ENCODE results near the gene ZNF488. TPM values are rescaled to one million over a fixed set of nuclear protein-coding genes. Genes with fewer than 3 reads are reported as not detected.

ZNF488 gene
- total RNA-seq, 1 donor from 2014 or later: 2.9 TPM

GRCh38 chr10:47360419-47361040 lies 23.6 kb downstream of the ZNF488 start:
- TF ChIP-seq CTCF (conservative IDR thresholded peaks at IDR 0.05): no peak
- H3K9me3 Mint-ChIP-seq: no peaks in the 10 kb centered on the region
- no peaks in the 10 kb centered on the region for H3K36me3 Mint-ChIP-seq (ENCODE audit: low read depth)
- no peaks in the 10 kb centered on the region for H3K4me1 Mint-ChIP-seq
- no peaks in the 10 kb centered on the region for H3K27me3 Mint-ChIP-seq (ENCODE audit: low read depth)
- DNase-seq (ENCODE audit: low read depth, low spot score): no peak
- no peak overlapping the region for H3K4me3 Mint-ChIP-seq
- no peak overlapping the region for H3K27ac Mint-ChIP-seq (ENCODE audit: unreplicated experiment)

GRCh38 chr10:47359626-47360418 lies 24.3 kb downstream of the ZNF488 start:
- no peak for DNase-seq (ENCODE audit: low read depth, low spot score)
- Mint-ChIP-seq H3K27ac (ENCODE audit: unreplicated experiment) (no peak overlapping the region), H3K36me3 (ENCODE audit: low read depth) (no peaks in the 10 kb centered on the region), H3K4me3 (no peak overlapping the region), H3K4me1 (no peaks in the 10 kb centered on the region), H3K27me3 (ENCODE audit: low read depth) (no peaks in the 10 kb centered on the region), H3K9me3 (no peaks in the 10 kb centered on the region)
- TF ChIP-seq CTCF (conservative IDR thresholded peaks at IDR 0.05): no peak

GRCh38 chr10:47359101-47359500 lies 25.0 kb downstream of the ZNF488 start:
- Mint-ChIP-seq H3K27ac (ENCODE audit: unreplicated experiment) (no peak overlapping the region), H3K36me3 (ENCODE audit: low read depth) (no peaks in the 10 kb centered on the region), H3K4me1 (no peaks in the 10 kb centered on the region), H3K27me3 (ENCODE audit: low read depth) (no peaks in the 10 kb centered on the region), H3K9me3 (no peaks in the 10 kb centered on the region), H3K4me3 (no peak overlapping the region)
- DNase-seq (ENCODE audit: low read depth, low spot score): no peak
- TF ChIP-seq CTCF (conservative IDR thresholded peaks at IDR 0.05): no peak

- TF ChIP-seq CTCF (conservative IDR thresholded peaks at IDR 0.05): no peak
- Mint-ChIP-seq H3K27me3 (ENCODE audit: low read depth) (no peaks in the 10 kb centered on the region), H3K9me3 (no peaks in the 10 kb centered on the region), H3K27ac (ENCODE audit: unreplicated experiment) (no peak overlapping the region), H3K4me1 (no peaks in the 10 kb centered on the region), H3K36me3 (ENCODE audit: low read depth) (no peaks in the 10 kb centered on the region), H3K4me3 (no peak overlapping the region)
- no peak for DNase-seq (ENCODE audit: low read depth, low spot score)
Measured at GRCh38 chr10:47358457-47358856, 25.6 kb downstream of the ZNF488 start.

GRCh38 chr10:47357911-47358310 lies 26.2 kb downstream of the ZNF488 start:
- H3K36me3 Mint-ChIP-seq (ENCODE audit: low read depth): no peaks in the 10 kb centered on the region
- H3K4me1 Mint-ChIP-seq: no peaks in the 10 kb centered on the region
- no peaks in the 10 kb centered on the region for H3K27me3 Mint-ChIP-seq (ENCODE audit: low read depth)
- H3K4me3 Mint-ChIP-seq: no peak overlapping the region
- H3K9me3 Mint-ChIP-seq: no peaks in the 10 kb centered on the region
- DNase-seq (ENCODE audit: low read depth, low spot score): no peak
- no peak for TF ChIP-seq CTCF (conservative IDR thresholded peaks at IDR 0.05)
- no peak overlapping the region for H3K27ac Mint-ChIP-seq (ENCODE audit: unreplicated experiment)
